ENCODE results near the gene GAS7. TPM values are rescaled to one million over a fixed set of nuclear protein-coding genes. Genes with fewer than 3 reads are reported as not detected.
A peak's percentile ranks its signal among the peaks of the same experiment; 100 is the strongest.

The GAS7 gene
- total RNA-seq, 3 donors from 2014 or later (not counting 1 experiment from before 2014, with no cell fraction given): 70.7 to 89.1 (median 84.8) TPM

DNA sequence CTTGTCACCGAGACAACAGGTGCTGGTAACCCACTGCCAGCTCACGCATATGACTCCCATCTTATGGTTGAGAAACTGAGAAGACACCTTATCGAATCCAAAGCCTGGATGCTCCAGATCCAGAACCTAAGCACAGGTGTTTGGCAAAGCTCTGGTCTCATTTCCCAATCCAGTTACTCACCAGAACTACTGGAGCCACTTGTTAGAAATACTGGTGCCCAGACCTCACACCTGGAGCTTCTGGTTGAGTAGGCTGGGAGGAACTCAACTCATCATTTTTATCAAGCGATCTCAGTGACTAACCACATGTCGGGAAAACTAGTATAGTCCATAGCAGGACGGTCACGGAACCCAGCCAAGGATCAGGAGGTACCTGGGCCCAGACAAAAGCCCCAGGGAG is 206.6 kb downstream of the GAS7 start:
- DNase-seq: no peak
- no peak overlapping the region for H3K27ac ChIP-seq (ENCODE audit: low read length)
- Mint-ChIP-seq H3K27me3 (ENCODE audit: low read depth in 2 of 2) (no peaks in the 10 kb centered on the region), H3K4me3 (no peak overlapping the region), H3K27ac (peak overlapping the region in 1 of 2 donors; percentile 9), H3K36me3 (no peaks in the 10 kb centered on the region), H3K4me1 (peaks cover 38 to 39% of the 10 kb centered on the region in 2 donors), H3K9me3 (peaks cover 0 to 4% of the 10 kb centered on the region in 2 donors)
- intact Hi-C loops (cut with micrococcal nuclease): no loop called here
- TF ChIP-seq, protein P1, sequence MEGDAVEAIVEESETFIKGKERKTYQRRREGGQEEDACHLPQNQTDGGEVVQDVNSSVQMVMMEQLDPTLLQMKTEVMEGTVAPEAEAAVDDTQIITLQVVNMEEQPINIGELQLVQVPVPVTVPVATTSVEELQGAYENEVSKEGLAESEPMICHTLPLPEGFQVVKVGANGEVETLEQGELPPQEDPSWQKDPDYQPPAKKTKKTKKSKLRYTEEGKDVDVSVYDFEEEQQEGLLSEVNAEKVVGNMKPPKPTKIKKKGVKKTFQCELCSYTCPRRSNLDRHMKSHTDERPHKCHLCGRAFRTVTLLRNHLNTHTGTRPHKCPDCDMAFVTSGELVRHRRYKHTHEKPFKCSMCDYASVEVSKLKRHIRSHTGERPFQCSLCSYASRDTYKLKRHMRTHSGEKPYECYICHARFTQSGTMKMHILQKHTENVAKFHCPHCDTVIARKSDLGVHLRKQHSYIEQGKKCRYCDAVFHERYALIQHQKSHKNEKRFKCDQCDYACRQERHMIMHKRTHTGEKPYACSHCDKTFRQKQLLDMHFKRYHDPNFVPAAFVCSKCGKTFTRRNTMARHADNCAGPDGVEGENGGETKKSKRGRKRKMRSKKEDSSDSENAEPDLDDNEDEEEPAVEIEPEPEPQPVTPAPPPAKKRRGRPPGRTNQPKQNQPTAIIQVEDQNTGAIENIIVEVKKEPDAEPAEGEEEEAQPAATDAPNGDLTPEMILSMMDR (IDR thresholded peaks at IDR 0.05): no peak
- peaks cover 2% of the 10 kb centered on the region for H3K9me3 ChIP-seq (ENCODE audit: control insufficient read depth, insufficient read depth, low read length)
- no peak for ATAC-seq
- no peak overlapping the region for H3K4me3 ChIP-seq (ENCODE audit: low read length)
- WGBS (ENCODE audit: insufficient coverage): 98% methylated on average over 7 of the region's 7 CpGs
- H3K27me3 ChIP-seq (ENCODE audit: control insufficient read depth, insufficient read depth, low read length): no peaks in the 10 kb centered on the region
- H3K4me1 ChIP-seq (ENCODE audit: control insufficient read depth, insufficient read depth, low read length): peaks cover 14% of the 10 kb centered on the region
- no peaks in the 10 kb centered on the region for H3K36me3 ChIP-seq (ENCODE audit: control insufficient read depth, insufficient read depth, low read length)

DNA sequence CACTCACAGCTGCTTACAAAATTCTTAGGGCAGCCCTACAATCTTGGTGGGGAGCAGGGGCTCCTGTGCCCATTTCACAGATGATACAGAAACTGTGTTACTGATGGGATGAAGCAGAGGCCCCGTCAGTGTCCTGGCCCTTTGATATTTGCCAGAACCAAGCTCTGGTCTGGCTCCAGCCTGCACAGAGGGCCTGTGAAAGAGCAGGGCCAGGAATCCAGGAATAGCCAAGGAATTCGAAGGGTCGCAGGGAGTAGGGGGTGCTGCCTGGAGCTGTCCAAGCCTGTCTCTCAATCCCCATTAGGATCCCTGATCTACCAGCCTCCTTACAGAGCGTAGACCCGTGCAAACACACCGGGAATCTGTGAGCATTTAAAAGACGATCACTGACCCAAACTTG is 207.1 kb downstream of the GAS7 start:
- no peak for ATAC-seq
- Mint-ChIP-seq H3K36me3 (no peaks in the 10 kb centered on the region), H3K27me3 (ENCODE audit: low read depth in 2 of 2) (no peaks in the 10 kb centered on the region), H3K27ac (peak overlapping the region in 1 of 2 donors; percentile 9), H3K4me3 (no peak overlapping the region), H3K4me1 (peaks cover 42 to 43% of the 10 kb centered on the region in 2 donors), H3K9me3 (peaks cover 0 to 4% of the 10 kb centered on the region in 2 donors)
- no peaks in the 10 kb centered on the region for H3K27me3 ChIP-seq (ENCODE audit: control insufficient read depth, insufficient read depth, low read length)
- H3K9me3 ChIP-seq (ENCODE audit: control insufficient read depth, insufficient read depth, low read length): peaks cover 2% of the 10 kb centered on the region
- no peaks in the 10 kb centered on the region for H3K36me3 ChIP-seq (ENCODE audit: control insufficient read depth, insufficient read depth, low read length)
- no peak overlapping the region for H3K27ac ChIP-seq (ENCODE audit: low read length)
- 95% methylated on average over 7 of the region's 7 CpGs for WGBS (ENCODE audit: insufficient coverage)
- intact Hi-C loops (cut with micrococcal nuclease): no loop called here
- peaks cover 19% of the 10 kb centered on the region for H3K4me1 ChIP-seq (ENCODE audit: control insufficient read depth, insufficient read depth, low read length)
- no peak for DNase-seq
- H3K4me3 ChIP-seq (ENCODE audit: low read length): no peak overlapping the region
- TF ChIP-seq, protein P1 (IDR thresholded peaks at IDR 0.05): no peak

DNA sequence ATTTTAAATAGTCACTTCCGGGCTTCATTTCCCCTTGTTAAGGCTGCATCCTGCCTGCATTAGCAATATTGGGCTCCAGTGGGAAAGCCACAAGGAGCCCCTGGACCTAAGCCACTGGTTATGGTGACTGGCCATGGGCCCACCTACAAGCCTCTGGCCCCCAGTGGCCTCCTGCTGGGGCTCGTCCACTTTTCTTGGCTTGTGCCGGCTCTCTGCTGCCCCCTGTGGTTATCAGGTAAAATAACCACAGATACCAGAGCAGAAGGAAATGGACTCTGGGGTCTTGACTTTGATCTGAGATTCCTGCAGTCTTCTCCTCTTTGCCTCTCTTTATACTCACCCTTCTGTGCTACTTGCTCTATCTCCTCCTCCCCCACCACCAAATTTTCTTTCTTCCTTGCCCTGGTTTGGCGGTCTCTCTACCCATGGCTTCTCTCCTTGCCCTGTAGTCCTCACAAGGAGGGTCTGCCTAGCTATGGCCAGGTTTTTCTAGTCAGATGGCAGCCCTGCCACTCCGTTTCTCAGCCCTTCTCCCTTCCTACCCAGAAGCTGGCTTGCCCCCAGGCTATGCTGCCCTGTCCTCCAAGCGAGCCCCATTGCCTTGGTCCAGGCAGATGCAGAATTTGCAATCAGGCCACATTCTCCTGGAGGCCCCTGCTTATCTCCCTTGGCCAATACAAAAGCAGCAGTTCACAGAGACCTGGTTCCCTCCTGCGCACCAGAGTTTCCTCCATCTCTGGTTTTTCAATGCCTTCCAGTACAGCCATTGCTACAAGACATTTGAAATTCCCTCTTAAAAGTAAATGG is 210.4 kb downstream of the GAS7 start:
- H3K36me3 Mint-ChIP-seq: no peaks in the 10 kb centered on the region
- intact Hi-C loops (cut with micrococcal nuclease): loop anchor here (10.0 kb wide), 1 partner anchor 127 kb away; no protein-coding TSS in a partner anchor
- 59% methylated on average over 7 of the region's 7 CpGs for WGBS (ENCODE audit: insufficient coverage)
- H3K4me3 Mint-ChIP-seq: no peak overlapping the region
- DNase-seq (peak; percentile 45 to 66), ATAC-seq (peak; percentile 66 to 84 (median 84))
- H3K36me3 ChIP-seq (ENCODE audit: control insufficient read depth, insufficient read depth, low read length): no peaks in the 10 kb centered on the region
- H3K4me3 ChIP-seq (ENCODE audit: low read length): no peak overlapping the region
- H3K9me3 ChIP-seq (ENCODE audit: control insufficient read depth, insufficient read depth, low read length): peaks cover 2% of the 10 kb centered on the region
- H3K27ac Mint-ChIP-seq: peak overlapping the region; percentile 55 to 60
- TF ChIP-seq, protein P1 (IDR thresholded peaks at IDR 0.05): peak; percentile 92
- H3K27me3 ChIP-seq (ENCODE audit: control insufficient read depth, insufficient read depth, low read length): no peaks in the 10 kb centered on the region
- peaks cover 29% of the 10 kb centered on the region for H3K4me1 ChIP-seq (ENCODE audit: control insufficient read depth, insufficient read depth, low read length)
- peaks cover 47 to 51% of the 10 kb centered on the region in 2 donors for H3K4me1 Mint-ChIP-seq
- H3K27me3 Mint-ChIP-seq (ENCODE audit: low read depth in 2 of 2): no peaks in the 10 kb centered on the region
- no peak overlapping the region for H3K27ac ChIP-seq (ENCODE audit: low read length)
- H3K9me3 Mint-ChIP-seq: peaks cover 0 to 4% of the 10 kb centered on the region in 2 donors

Data from natural killer cell (primary cell).